Natural killer cell (primary cell): ENCODE measurements around the gene ATP5PD. TPM values are rescaled to one million over a fixed set of nuclear protein-coding genes. Genes with fewer than 3 reads are reported as not detected.
A peak's percentile ranks its signal among the peaks of the same experiment; 100 is the strongest.

Experiments used
- ATAC-seq, 3 donors: fragments of 150-1000 bp in 2 of 3; fragments of 200-7000 bp in 1 of 3; cut with Tn5 transposase; 1 replicate in 1 of 3; 2 replicates in 2 of 3; pipeline ENCODE4 v1.10.0; 2021; ENCODE audit warnings: mild to moderate bottlenecking in 2 of 3, moderate library complexity in 2 of 3
- DNase-seq, 2 donors: peaks; one replicate each; pipeline versions ENCODE4 v3.0.0 to v3.0.0-alpha.2; 2013 to 2021; ENCODE audit warnings: mixed read lengths in 1 of 2
- H3K27ac ChIP-seq: one replicate; pipeline ENCODE4 v1.5.1; 2013; ENCODE audit warnings: mild to moderate bottlenecking, low read length
- H3K27me3 ChIP-seq: one replicate; pipeline ENCODE4 v1.6.1; 2013; ENCODE audit warnings: low read length; ENCODE audit not compliant: control insufficient read depth, insufficient read depth
- H3K36me3 ChIP-seq: one replicate; pipeline ENCODE4 v1.6.1; 2013; ENCODE audit warnings: low read length; ENCODE audit not compliant: control insufficient read depth, insufficient read depth
- H3K4me1 ChIP-seq: one replicate; pipeline ENCODE4 v1.6.1; 2013; ENCODE audit warnings: low read length; ENCODE audit not compliant: control insufficient read depth, insufficient read depth
- H3K4me3 ChIP-seq: one replicate; pipeline ENCODE4 v1.5.1; 2013; ENCODE audit warnings: low read length
- H3K9me3 ChIP-seq: one replicate; pipeline ENCODE4 v1.6.1; 2013; ENCODE audit warnings: low read length; ENCODE audit not compliant: control insufficient read depth, insufficient read depth
- H3K27ac Mint-ChIP-seq, 2 donors: one replicate each; pipeline ENCODE4 v1.8.0; 2022; ENCODE audit warnings: mild to moderate bottlenecking in 2 of 2, mixed read lengths in 2 of 2, moderate library complexity in 1 of 2
- H3K27me3 Mint-ChIP-seq, 2 donors: one replicate each; pipeline ENCODE4 v1.8.0; 2022; ENCODE audit warnings: low read depth in 2 of 2, mixed read lengths in 2 of 2
- H3K36me3 Mint-ChIP-seq: one replicate; pipeline ENCODE4 v1.8.0; 2022; ENCODE audit warnings: mixed read lengths
- H3K4me1 Mint-ChIP-seq, 2 donors: one replicate each; pipeline ENCODE4 v1.8.0; 2022; ENCODE audit warnings: mixed read lengths in 2 of 2
- H3K4me3 Mint-ChIP-seq: one replicate; pipeline ENCODE4 v1.8.0; 2022; ENCODE audit warnings: mild to moderate bottlenecking, moderate library complexity, mixed read lengths
- H3K9me3 Mint-ChIP-seq, 2 donors: one replicate each; pipeline ENCODE4 v1.8.0; 2022; ENCODE audit warnings: mixed read lengths in 2 of 2
- CTCF ChIP-seq: fragments of 200-600 bp; IDR thresholded peaks from one replicate; pipeline ENCODE4 v1.8.0; 2022; ENCODE audit warnings: antibody characterized with exemption
- WGBS: methylation state at CpG from one replicate; pipeline ENCODE4 v1.1.7; 2013; ENCODE audit warnings: missing lambda C conversion rate; ENCODE audit not compliant: insufficient coverage; 5-methylcytosine and 5-hydroxymethylcytosine counted together
- intact Hi-C: fragments of 100-400 bp; cut with micrococcal nuclease; formaldehyde crosslinking; loops from one replicate; pipeline ENCODE4 v1.14.2; 2022
- total RNA-seq, 4 donors: library from RNA; stranded (reverse); fragments of 120-200 nt in 1 of 4; gene quantifications; one replicate each; pipeline versions ENCODE4 v1.2.3 to v1.2.4, GENCODE V29; 2013 to 2022

Gene ATP5PD
- total RNA-seq, 3 donors from 2014 or later (not counting 1 experiment from before 2014, with no cell fraction given), result 74.7 to 96.3 (median 75.2) TPM

GRCh38 chr17:75069783-75070182, 23.0 kb upstream of the ATP5PD start:
- Mint-ChIP-seq H3K4me1 (peaks cover 0 to 6% of the 10 kb centered on the region in 2 donors), H3K36me3 (no peaks in the 10 kb centered on the region), H3K9me3 (no peaks in the 10 kb centered on the region), H3K27me3 (no peaks in the 10 kb centered on the region), H3K27ac (no peak overlapping the region), H3K4me3 (no peak overlapping the region)
- no peaks in the 10 kb centered on the region for H3K9me3 ChIP-seq
- ATAC-seq, result no peak
- WGBS, result 82% methylated on average over 2 of the region's 2 CpGs
- H3K4me1 ChIP-seq, result peaks cover 5% of the 10 kb centered on the region
- no peak for TF ChIP-seq CTCF
- no peaks in the 10 kb centered on the region for H3K36me3 ChIP-seq
- intact Hi-C loops, result no loop called here
- DNase-seq, result peak in 1 of 2 donors; percentile 43
- no peak overlapping the region for H3K27ac ChIP-seq
- no peak overlapping the region for H3K4me3 ChIP-seq
- H3K27me3 ChIP-seq, result no peaks in the 10 kb centered on the region

GRCh38 chr17:75068750-75069149, 22.0 kb upstream of the ATP5PD start:
- H3K27ac ChIP-seq, result no peak overlapping the region
- no peaks in the 10 kb centered on the region for H3K9me3 ChIP-seq
- no peaks in the 10 kb centered on the region for H3K36me3 Mint-ChIP-seq
- no peak for TF ChIP-seq CTCF
- H3K27me3 ChIP-seq, result no peaks in the 10 kb centered on the region
- H3K4me1 ChIP-seq, result peaks cover 5% of the 10 kb centered on the region
- peaks cover 0 to 6% of the 10 kb centered on the region in 2 donors for H3K4me1 Mint-ChIP-seq
- ATAC-seq (no peak), DNase-seq (no peak)
- peaks cover 10% of the 10 kb centered on the region for H3K36me3 ChIP-seq
- no peak overlapping the region for H3K4me3 ChIP-seq
- no peak overlapping the region for H3K4me3 Mint-ChIP-seq
- WGBS, result 87% methylated on average over 8 of the region's 8 CpGs
- no peaks in the 10 kb centered on the region for H3K9me3 Mint-ChIP-seq
- no peak overlapping the region for H3K27ac Mint-ChIP-seq
- no peaks in the 10 kb centered on the region for H3K27me3 Mint-ChIP-seq
- intact Hi-C loops, result no loop called here

- H3K4me1 Mint-ChIP-seq, result peaks cover 0 to 6% of the 10 kb centered on the region in 2 donors
- WGBS, result 0% methylated on average over 3 of the region's 4 CpGs
- DNase-seq (peak in 1 of 2 donors; percentile 52), ATAC-seq (peak in 1 of 3 donors; percentile 25)
- Histone ChIP-seq H3K27ac (no peak overlapping the region), H3K4me3 (no peak overlapping the region), H3K4me1 (peaks cover 5% of the 10 kb centered on the region), H3K36me3 (peaks cover 19% of the 10 kb centered on the region), H3K9me3 (no peaks in the 10 kb centered on the region), H3K27me3 (no peaks in the 10 kb centered on the region)
- H3K27me3 Mint-ChIP-seq, result no peaks in the 10 kb centered on the region
- intact Hi-C loops, result no loop called here
- H3K9me3 Mint-ChIP-seq, result no peaks in the 10 kb centered on the region
- no peak overlapping the region for H3K27ac Mint-ChIP-seq
- H3K4me3 Mint-ChIP-seq, result no peak overlapping the region
- peaks cover 3% of the 10 kb centered on the region for H3K36me3 Mint-ChIP-seq
- TF ChIP-seq CTCF, result no peak
These were observed 21.1 kb upstream of the ATP5PD start for GRCh38 chr17:75067856-75068255.

- no peak overlapping the region for H3K27ac Mint-ChIP-seq
- Histone ChIP-seq H3K27ac (no peak overlapping the region), H3K9me3 (no peaks in the 10 kb centered on the region), H3K27me3 (no peaks in the 10 kb centered on the region), H3K4me1 (peaks cover 5% of the 10 kb centered on the region), H3K4me3 (no peak overlapping the region), H3K36me3 (peaks cover 38% of the 10 kb centered on the region)
- H3K4me3 Mint-ChIP-seq, result no peak overlapping the region
- ATAC-seq (no peak), DNase-seq (no peak)
- H3K9me3 Mint-ChIP-seq, result no peaks in the 10 kb centered on the region
- H3K36me3 Mint-ChIP-seq, result peaks cover 10% of the 10 kb centered on the region
- H3K4me1 Mint-ChIP-seq, result peaks cover 0 to 6% of the 10 kb centered on the region in 2 donors
- H3K27me3 Mint-ChIP-seq, result no peaks in the 10 kb centered on the region
- intact Hi-C loops, result no loop called here
- 81% methylated on average over 6 of the region's 6 CpGs for WGBS
- no peak for TF ChIP-seq CTCF
These were observed 18.9 kb upstream of the ATP5PD start for GRCh38 chr17:75065562-75066151.
